Activated T-cell treated with anti-CD3 and anti-CD28 coated beads, Interleukin-2, amount 50 U/mL, for 72 hours (primary cell): ENCODE data around the gene C1orf115. TPM values are rescaled to one million over a fixed set of nuclear protein-coding genes. Genes with fewer than 3 reads are reported as not detected.

ENCODE experiments used
- ATAC-seq, 2 donors: fragments of 150-1000 bp; cut with Tn5 transposase; replicated peaks in 1 of 2; 2 replicates each; pipeline ENCODE4 v1.10.0; 2021; ENCODE audit warnings: moderate library complexity in 2 of 2, mild to moderate bottlenecking in 1 of 2
- DNase-seq, 2 donors: peaks; one replicate each; pipeline ENCODE4 v3.0.0; 2021 to 2022; ENCODE audit warnings: mixed read lengths in 1 of 2
- H3K27ac Mint-ChIP-seq: one replicate; pipeline ENCODE4 v1.8.0; 2022; ENCODE audit warnings: mild to moderate bottlenecking, moderate library complexity, mixed read lengths
- H3K27me3 Mint-ChIP-seq: one replicate; pipeline ENCODE4 v1.8.0; 2022; ENCODE audit warnings: low read depth, mixed read lengths
- H3K36me3 Mint-ChIP-seq, 2 donors: one replicate each; pipeline ENCODE4 v1.8.0; 2022; ENCODE audit warnings: mixed read lengths in 2 of 2, mild to moderate bottlenecking in 1 of 2; ENCODE audit not compliant: insufficient read depth in 2 of 2
- H3K4me1 Mint-ChIP-seq: one replicate; pipeline ENCODE4 v1.8.0; 2022; ENCODE audit warnings: low read depth, mixed read lengths
- H3K4me3 Mint-ChIP-seq, 2 donors: one replicate each; pipeline ENCODE4 v1.8.0; 2022; ENCODE audit warnings: mild to moderate bottlenecking in 2 of 2, mixed read lengths in 2 of 2, moderate library complexity in 2 of 2
- H3K9me3 Mint-ChIP-seq, 2 donors: one replicate each; pipeline ENCODE4 v1.8.0; 2022; ENCODE audit warnings: mixed read lengths in 2 of 2
- total RNA-seq, 2 donors: library from RNA; stranded (reverse); gene quantifications; one replicate each; pipeline ENCODE4 v1.2.3, GENCODE V29; 2022

Gene C1orf115, protein sequence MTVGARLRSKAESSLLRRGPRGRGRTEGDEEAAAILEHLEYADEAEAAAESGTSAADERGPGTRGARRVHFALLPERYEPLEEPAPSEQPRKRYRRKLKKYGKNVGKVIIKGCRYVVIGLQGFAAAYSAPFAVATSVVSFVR
- total RNA-seq, result under 1 TPM; 0.79 to 1.00 TPM

DNA sequence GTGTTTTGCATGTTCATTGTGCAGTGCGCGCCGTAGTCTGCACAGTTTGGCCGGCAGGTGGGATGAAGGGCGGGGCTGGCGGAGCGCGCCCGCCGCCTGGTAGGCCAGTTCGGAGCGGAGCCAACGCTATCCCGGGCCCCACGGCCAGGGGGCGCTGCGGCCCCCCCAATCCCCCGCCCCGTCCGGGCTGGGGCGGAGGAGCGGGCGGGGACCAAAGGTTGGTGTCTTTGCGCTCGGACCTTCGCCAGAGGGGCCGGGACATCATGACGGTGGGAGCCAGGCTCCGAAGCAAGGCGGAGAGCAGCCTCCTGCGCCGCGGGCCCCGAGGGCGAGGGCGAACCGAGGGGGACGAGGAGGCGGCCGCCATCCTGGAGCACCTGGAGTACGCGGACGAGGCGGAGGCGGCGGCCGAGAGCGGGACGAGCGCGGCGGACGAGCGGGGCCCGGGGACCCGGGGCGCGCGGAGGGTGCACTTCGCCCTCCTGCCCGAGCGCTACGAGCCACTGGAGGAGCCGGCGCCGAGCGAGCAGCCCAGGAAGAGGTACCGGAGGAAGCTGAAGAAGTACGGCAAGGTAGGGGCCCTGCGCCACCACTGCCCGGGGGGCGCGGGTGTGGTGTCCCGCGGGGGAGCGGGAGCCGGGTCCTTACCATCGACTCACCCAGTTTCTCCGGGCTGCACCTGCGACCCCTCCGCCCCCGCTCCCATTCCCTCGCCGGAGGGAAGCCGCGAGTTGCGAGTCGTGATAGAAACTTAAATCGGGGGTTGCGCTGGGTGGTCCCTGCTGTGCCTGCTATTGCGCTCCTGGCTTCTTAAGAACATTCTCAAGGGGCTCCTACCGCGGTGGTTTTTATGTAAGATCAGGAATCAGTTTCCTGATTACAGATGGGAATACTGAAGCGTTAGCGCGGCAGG lies at the start of gene C1orf115:
Gene C1orf115, plus strand, starts transcription at position 224 of the 913 bp plus-strand sequence. Its CDS starts 40 bp downstream, at position 264.
- Mint-ChIP-seq H3K9me3 (no peaks in the 10 kb centered on the region), H3K27ac (no peak within 1 kb of the TSS)
- ATAC-seq, result peak; percentile 96 to 97

GRCh38 chr1:220642285-220642684 lies 47.9 kb upstream of the C1orf115 start:
- no peaks in the 10 kb centered on the region for H3K36me3 Mint-ChIP-seq
- no peak overlapping the region for H3K27ac Mint-ChIP-seq
- no peaks in the 10 kb centered on the region for H3K9me3 Mint-ChIP-seq
- no peaks in the 10 kb centered on the region for H3K27me3 Mint-ChIP-seq
- DNase-seq, result no peak
- ATAC-seq, result no peak
- no peak overlapping the region for H3K4me3 Mint-ChIP-seq
- no peaks in the 10 kb centered on the region for H3K4me1 Mint-ChIP-seq

More for the DNA sequence above, at the start of gene C1orf115:
- peaks cover 37% of the 10 kb centered on the region for H3K27me3 Mint-ChIP-seq
- peak; percentile 78 to 87 for DNase-seq
- H3K4me3 Mint-ChIP-seq, result peak within 1 kb of the TSS; percentile 88 to 90
- H3K4me1 Mint-ChIP-seq, result peaks cover 8% of the 10 kb centered on the region
- H3K36me3 Mint-ChIP-seq, result no peaks in the 10 kb centered on the region

GRCh38 chr1:220652995-220653394 lies 37.2 kb upstream of the C1orf115 start:
- DNase-seq (no peak), ATAC-seq (no peak)
- no peak overlapping the region for H3K27ac Mint-ChIP-seq
- no peaks in the 10 kb centered on the region for H3K27me3 Mint-ChIP-seq
- no peaks in the 10 kb centered on the region for H3K4me1 Mint-ChIP-seq
- no peak overlapping the region for H3K4me3 Mint-ChIP-seq
- no peaks in the 10 kb centered on the region for H3K9me3 Mint-ChIP-seq
- no peaks in the 10 kb centered on the region for H3K36me3 Mint-ChIP-seq

- Mint-ChIP-seq H3K27ac (no peak overlapping the region), H3K27me3 (peaks cover under 1% of the 10 kb centered on the region)
These were observed 34.7 kb upstream of the C1orf115 start for GRCh38 chr1:220655509-220655908.

DNA sequence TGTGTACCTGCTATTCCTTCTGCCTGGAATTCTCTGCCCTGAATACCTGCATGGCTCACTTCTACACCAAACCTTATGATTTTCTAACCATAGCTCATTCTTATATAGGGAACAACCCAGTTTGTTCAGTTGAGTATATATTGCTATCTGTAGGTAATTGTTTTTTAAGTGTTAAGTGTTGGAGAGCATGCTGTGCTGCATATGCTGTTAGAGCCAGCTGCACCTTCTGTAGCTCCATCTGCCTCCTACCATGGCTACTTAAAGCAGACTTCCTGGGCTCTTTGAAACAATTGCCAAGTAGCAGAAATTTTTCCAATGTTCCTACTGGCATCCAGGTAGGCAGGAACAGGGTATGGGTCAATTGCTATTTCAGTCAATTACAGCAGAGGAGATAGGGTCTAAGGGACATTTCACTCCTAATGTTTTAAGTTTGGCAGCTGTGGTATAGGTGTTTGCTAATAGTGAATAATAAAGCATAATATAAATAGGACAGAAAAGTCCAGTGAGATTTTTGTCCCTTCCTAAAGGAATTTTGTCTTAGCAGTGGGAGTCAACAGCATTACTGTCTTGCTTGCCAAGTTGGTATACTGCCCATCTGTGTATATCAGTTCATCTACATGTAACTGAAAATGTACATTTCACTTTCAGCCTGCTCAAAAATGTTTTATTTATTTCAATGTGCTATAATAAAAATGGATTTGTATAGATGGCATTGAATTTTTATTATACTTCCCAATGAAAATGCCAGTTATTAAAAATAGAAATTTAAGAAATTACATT lies 34.0 kb upstream of the C1orf115 start:
- no peaks in the 10 kb centered on the region for H3K9me3 Mint-ChIP-seq
- DNase-seq (no peak), ATAC-seq (no peak)
- peaks cover 6% of the 10 kb centered on the region for H3K27me3 Mint-ChIP-seq
- H3K4me3 Mint-ChIP-seq, result no peak overlapping the region
- no peaks in the 10 kb centered on the region for H3K4me1 Mint-ChIP-seq
- H3K27ac Mint-ChIP-seq, result no peak overlapping the region
- H3K36me3 Mint-ChIP-seq, result no peaks in the 10 kb centered on the region

More at GRCh38 chr1:220655509-220655908, 34.7 kb upstream of the C1orf115 start:
- DNase-seq (no peak), ATAC-seq (no peak)
- H3K4me1 Mint-ChIP-seq, result no peaks in the 10 kb centered on the region
- H3K36me3 Mint-ChIP-seq, result no peaks in the 10 kb centered on the region
- H3K4me3 Mint-ChIP-seq, result no peak overlapping the region
- no peaks in the 10 kb centered on the region for H3K9me3 Mint-ChIP-seq

DNA sequence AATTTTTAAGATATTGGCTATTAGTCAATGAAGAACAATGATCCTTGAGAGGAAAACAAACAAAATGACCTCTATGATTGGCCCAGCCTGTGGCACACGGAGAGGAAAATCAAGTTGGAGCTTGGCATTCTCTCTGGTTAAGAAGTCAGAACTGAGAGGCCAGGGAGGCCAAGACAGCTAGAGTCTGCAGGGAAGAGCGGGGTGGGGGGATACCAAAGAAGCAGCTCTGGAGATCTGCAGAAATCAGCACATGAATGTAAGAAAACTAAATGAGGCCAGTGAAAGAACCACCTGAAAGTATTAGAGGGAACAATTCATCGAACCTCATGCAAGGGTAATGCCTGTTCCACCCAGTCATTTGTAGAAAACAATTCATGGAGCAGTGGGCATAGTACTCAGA lies 23.8 kb upstream of the C1orf115 start:
- no peak for ATAC-seq
- peaks cover 3 to 7% of the 10 kb centered on the region in 2 donors for H3K9me3 Mint-ChIP-seq
- H3K27ac Mint-ChIP-seq, result no peak overlapping the region
- H3K4me3 Mint-ChIP-seq, result no peak overlapping the region
- no peaks in the 10 kb centered on the region for H3K36me3 Mint-ChIP-seq
- peaks cover 6% of the 10 kb centered on the region for H3K27me3 Mint-ChIP-seq
- no peaks in the 10 kb centered on the region for H3K4me1 Mint-ChIP-seq
- DNase-seq, result no peak

GRCh38 chr1:220669005-220669404 lies 21.2 kb upstream of the C1orf115 start:
- Mint-ChIP-seq H3K27ac (no peak overlapping the region), H3K27me3 (no peaks in the 10 kb centered on the region), H3K36me3 (no peaks in the 10 kb centered on the region), H3K4me1 (no peaks in the 10 kb centered on the region), H3K9me3 (peaks cover 3 to 7% of the 10 kb centered on the region in 2 donors), H3K4me3 (no peak overlapping the region)
- ATAC-seq, result no peak
- no peak for DNase-seq

GRCh38 chr1:220670365-220670764 lies 19.8 kb upstream of the C1orf115 start:
- no peak overlapping the region for H3K27ac Mint-ChIP-seq
- no peak overlapping the region for H3K4me3 Mint-ChIP-seq
- ATAC-seq (no peak), DNase-seq (no peak)
- peaks cover 3 to 7% of the 10 kb centered on the region in 2 donors for H3K9me3 Mint-ChIP-seq
- H3K36me3 Mint-ChIP-seq, result no peaks in the 10 kb centered on the region
- no peaks in the 10 kb centered on the region for H3K4me1 Mint-ChIP-seq
- H3K27me3 Mint-ChIP-seq, result no peaks in the 10 kb centered on the region

DNA sequence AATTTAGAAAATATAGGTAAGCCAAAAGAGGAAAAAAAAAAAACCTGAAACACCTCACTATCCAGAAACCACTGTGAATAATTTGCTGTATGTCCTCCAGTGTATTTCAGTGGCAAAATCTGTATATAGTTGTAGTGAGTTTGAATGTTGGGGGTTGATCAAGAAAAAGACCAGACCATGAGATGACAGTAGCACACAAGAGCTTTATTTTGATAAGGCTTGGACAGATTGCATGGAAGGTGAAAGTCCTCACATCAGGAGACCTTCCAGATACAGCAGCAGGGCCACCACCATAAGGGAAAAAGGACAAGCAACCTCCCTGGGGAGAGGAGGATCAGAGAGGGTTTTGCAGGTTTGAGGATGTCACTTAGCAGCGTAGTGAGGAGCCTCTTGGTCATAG lies 16.2 kb upstream of the C1orf115 start:
- no peak for DNase-seq
- H3K27ac Mint-ChIP-seq, result no peak overlapping the region
- peaks cover 3 to 6% of the 10 kb centered on the region in 2 donors for H3K9me3 Mint-ChIP-seq
- no peaks in the 10 kb centered on the region for H3K27me3 Mint-ChIP-seq
- no peak for ATAC-seq
- H3K36me3 Mint-ChIP-seq, result no peaks in the 10 kb centered on the region
- no peak overlapping the region for H3K4me3 Mint-ChIP-seq
- H3K4me1 Mint-ChIP-seq, result no peaks in the 10 kb centered on the region

- no peak overlapping the region for H3K4me3 Mint-ChIP-seq
- no peaks in the 10 kb centered on the region for H3K9me3 Mint-ChIP-seq
- H3K27me3 Mint-ChIP-seq, result no peaks in the 10 kb centered on the region
- H3K4me1 Mint-ChIP-seq, result no peaks in the 10 kb centered on the region
- DNase-seq (no peak), ATAC-seq (no peak)
- H3K27ac Mint-ChIP-seq, result no peak overlapping the region
- H3K36me3 Mint-ChIP-seq, result no peaks in the 10 kb centered on the region
These were observed 12.9 kb upstream of the C1orf115 start for GRCh38 chr1:220677251-220677650.

DNA sequence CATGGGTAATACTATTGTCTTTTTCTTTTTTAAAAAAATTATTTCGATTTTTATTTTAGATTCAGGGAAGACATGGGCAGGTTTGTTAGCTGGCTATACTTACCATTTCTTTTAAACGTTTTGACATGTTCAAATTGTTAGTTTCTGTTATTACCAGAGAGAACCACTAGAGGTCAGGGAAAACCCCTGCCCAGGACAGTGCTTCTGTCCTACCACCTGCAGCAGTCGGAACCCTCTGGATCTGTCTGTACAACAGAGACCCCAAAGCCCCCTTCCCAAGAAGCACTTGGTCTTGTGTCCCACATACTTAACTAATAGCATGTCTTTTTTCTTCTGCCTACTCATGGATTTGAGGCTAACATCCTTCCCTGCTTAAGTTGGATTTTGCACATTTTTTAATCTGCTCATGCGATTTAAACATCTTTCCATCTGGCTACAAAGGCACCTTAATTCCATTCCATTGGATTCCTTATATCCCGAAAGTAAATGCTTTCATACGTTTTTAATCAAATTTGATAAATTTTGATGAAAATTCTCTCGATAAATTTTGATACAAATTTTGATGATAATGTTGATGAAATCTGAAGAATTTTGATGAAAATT lies 10.0 kb upstream of the C1orf115 start:
- no peak overlapping the region for H3K27ac Mint-ChIP-seq
- no peaks in the 10 kb centered on the region for H3K27me3 Mint-ChIP-seq
- ATAC-seq (peak; percentile 37 to 53), DNase-seq (no peak)
- H3K4me3 Mint-ChIP-seq, result no peak overlapping the region
- no peaks in the 10 kb centered on the region for H3K4me1 Mint-ChIP-seq
- no peaks in the 10 kb centered on the region for H3K36me3 Mint-ChIP-seq
- H3K9me3 Mint-ChIP-seq, result no peaks in the 10 kb centered on the region

DNA sequence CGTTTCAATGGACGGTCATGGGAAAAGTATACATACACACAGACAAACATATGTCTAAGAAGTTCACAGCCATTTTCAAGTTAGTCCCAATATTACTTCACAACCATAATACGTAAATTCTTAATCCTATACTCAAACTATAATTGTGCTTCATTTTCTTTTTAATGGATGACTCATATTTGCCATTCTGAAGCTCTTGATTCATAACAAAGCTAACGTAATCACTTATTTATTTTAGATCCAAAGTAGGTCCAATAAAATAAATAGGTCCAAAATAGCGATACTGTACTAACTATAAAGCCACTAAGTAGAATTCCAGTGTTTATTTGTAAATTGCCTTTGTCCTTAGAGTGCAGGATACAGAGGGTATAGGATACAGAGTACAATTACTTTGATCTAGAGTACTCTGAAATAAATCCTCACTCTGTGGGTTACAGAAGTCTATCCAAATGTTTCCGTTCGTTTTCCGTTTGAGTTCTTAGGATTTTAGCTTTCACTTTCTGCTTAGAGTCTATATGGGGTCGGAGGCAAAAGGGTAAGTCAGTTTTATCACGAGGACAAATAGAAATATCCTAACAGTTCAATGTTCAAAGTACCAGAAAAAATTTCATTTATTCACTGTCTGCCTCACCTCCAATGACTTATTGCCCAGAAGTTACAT lies 8.8 kb upstream of the C1orf115 start:
- Mint-ChIP-seq H3K36me3 (no peaks in the 10 kb centered on the region), H3K4me3 (no peak overlapping the region), H3K9me3 (no peaks in the 10 kb centered on the region), H3K27ac (no peak overlapping the region), H3K27me3 (no peaks in the 10 kb centered on the region), H3K4me1 (no peaks in the 10 kb centered on the region)
- ATAC-seq, result no peak
- DNase-seq, result no peak
